CD4-positive, alpha-beta memory T cell (primary cell): ENCODE data around the gene TDRD7. TPM values are rescaled to one million over a fixed set of nuclear protein-coding genes. Genes with fewer than 3 reads are reported as not detected.

Experiments used
- CTCF ChIA-PET: fragments of 350-600 bp; sonication (Branson Sonifier 250); formaldehyde crosslinking; loops from one replicate; lab custom pipeline; 2021; ENCODE audit warnings: inconsistent platforms; ENCODE audit not compliant: partially characterized antibody; lab: Charles Lee
- POLR2A ChIA-PET: fragments of 350-600 bp; sonication (Branson Sonifier 250); formaldehyde crosslinking; loops from one replicate; lab custom pipeline; 2021; ENCODE audit not compliant: partially characterized antibody; lab: Charles Lee
- DNase-seq, 5 donors: peaks; one replicate each; pipeline versions ENCODE4 v3.0.0 to v3.0.0-alpha.2; 2020 to 2022; ENCODE audit warnings: mixed read lengths in 1 of 5
- H3K27ac ChIP-seq: one replicate; pipeline ENCODE4 v1.7.0; 2013; ENCODE audit warnings: low read depth, low read length
- H3K27me3 ChIP-seq: 2 replicates; pipeline ENCODE4 v1.7.0; 2013; ENCODE audit warnings: mild to moderate bottlenecking, low read length, moderate library complexity; ENCODE audit not compliant: insufficient read depth
- H3K36me3 ChIP-seq: 2 replicates; pipeline ENCODE4 v1.7.0; 2013; ENCODE audit warnings: mild to moderate bottlenecking, low read length, moderate library complexity; ENCODE audit not compliant: insufficient read depth
- H3K4me1 ChIP-seq: 2 replicates; pipeline ENCODE4 v1.7.0; 2013; ENCODE audit warnings: mild to moderate bottlenecking, low read length, moderate library complexity; ENCODE audit not compliant: insufficient read depth
- H3K4me3 ChIP-seq, 2 donors: one replicate each; pipeline ENCODE4 v1.7.0; 2013; ENCODE audit warnings: low read length in 2 of 2, mild to moderate bottlenecking in 1 of 2
- H3K9me3 ChIP-seq, 2 donors: one replicate each; pipeline ENCODE4 v1.7.0; 2013; ENCODE audit warnings: low read length in 2 of 2, control low read depth in 1 of 2; ENCODE audit not compliant: control insufficient read depth in 1 of 2
- H3K27ac Mint-ChIP-seq, 7 donors: one replicate each; pipeline ENCODE4 v1.8.0; 2020 to 2021; ENCODE audit warnings: mixed read lengths in 7 of 7, mild to moderate bottlenecking in 6 of 7, inconsistent platforms in 3 of 7, moderate library complexity in 3 of 7
- H3K27me3 Mint-ChIP-seq, 2 donors: one replicate each; pipeline ENCODE4 v1.8.0; 2020 to 2021; ENCODE audit warnings: mixed read lengths in 2 of 2
- H3K36me3 Mint-ChIP-seq, 2 donors: one replicate each; pipeline ENCODE4 v1.8.0; 2020 to 2021; ENCODE audit warnings: mixed read lengths in 2 of 2, inconsistent platforms in 1 of 2, mild to moderate bottlenecking in 1 of 2
- H3K4me1 Mint-ChIP-seq, 4 donors: one replicate each; pipeline ENCODE4 v1.8.0; 2020 to 2021; ENCODE audit warnings: mixed read lengths in 4 of 4, mild to moderate bottlenecking in 1 of 4
- H3K4me3 Mint-ChIP-seq, 8 donors: one replicate each; pipeline ENCODE4 v1.8.0; 2020 to 2021; ENCODE audit warnings: mixed read lengths in 8 of 8, mild to moderate bottlenecking in 7 of 8, moderate library complexity in 6 of 8, inconsistent platforms in 3 of 8
- H3K9me3 Mint-ChIP-seq, 8 donors: one replicate each; pipeline ENCODE4 v1.8.0; 2020 to 2021; ENCODE audit warnings: mixed read lengths in 8 of 8, mild to moderate bottlenecking in 5 of 8, inconsistent platforms in 3 of 8, moderate library complexity in 1 of 8
- intact Hi-C: fragments of 100-400 bp; cut with micrococcal nuclease; formaldehyde crosslinking; loops from one replicate; pipeline ENCODE4 v1.15.1; 2023
- polyA plus RNA-seq, 2 donors: library from polyadenylated mRNA; unstranded; fragments of 300-500 nt; fragmentation: Illumina TruSeq; gene quantifications; one replicate each; pipeline ENCODE4 v1.2.3, GENCODE V29; 2021
- total RNA-seq, 2 experiments: library from RNA; stranded (reverse); gene quantifications; one replicate each; pipeline ENCODE4 v1.2.3, GENCODE V29; 2021

The TDRD7 gene
- total and polyA plus RNA-seq, 4 experiments from 2014 or later = 5.6 to 13.6 (median 11.4) TPM

DNA sequence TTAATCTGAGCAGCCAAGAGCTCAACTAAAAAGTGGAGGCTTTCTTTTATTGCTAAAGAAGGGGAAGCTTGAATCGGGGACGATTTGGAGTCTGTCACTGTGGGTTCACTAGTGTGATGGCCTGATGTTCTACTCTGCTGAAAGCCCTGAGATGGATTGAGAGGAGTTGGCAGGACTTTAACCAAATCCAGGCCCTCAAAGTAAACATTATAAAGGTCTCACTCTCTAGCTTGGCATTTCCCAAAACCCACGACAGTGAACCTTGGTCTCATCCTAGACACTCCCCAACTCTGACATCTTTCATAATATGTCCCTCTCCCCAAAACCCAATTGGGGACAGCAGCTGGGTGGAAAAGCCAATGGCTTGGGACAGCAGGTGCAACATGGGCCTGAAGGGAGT is 122.3 kb downstream of the TDRD7 start:
- no peaks in the 10 kb centered on the region for H3K4me1 ChIP-seq
- H3K36me3 ChIP-seq = no peaks in the 10 kb centered on the region
- no peak for DNase-seq
- Mint-ChIP-seq H3K4me3 (no peak overlapping the region), H3K9me3 (no peaks in the 10 kb centered on the region), H3K27me3 (peaks cover 0 to 10% of the 10 kb centered on the region in 2 donors), H3K27ac (no peak overlapping the region), H3K36me3 (no peaks in the 10 kb centered on the region), H3K4me1 (no peaks in the 10 kb centered on the region)
- ChIA-PET CTCF (no interaction called here), POLR2A (no interaction called here)
- H3K27me3 ChIP-seq = no peaks in the 10 kb centered on the region
- intact Hi-C loops = no loop called here
- no peaks in the 10 kb centered on the region for H3K9me3 ChIP-seq
- H3K27ac ChIP-seq = no peak overlapping the region
- H3K4me3 ChIP-seq = no peak overlapping the region

DNA sequence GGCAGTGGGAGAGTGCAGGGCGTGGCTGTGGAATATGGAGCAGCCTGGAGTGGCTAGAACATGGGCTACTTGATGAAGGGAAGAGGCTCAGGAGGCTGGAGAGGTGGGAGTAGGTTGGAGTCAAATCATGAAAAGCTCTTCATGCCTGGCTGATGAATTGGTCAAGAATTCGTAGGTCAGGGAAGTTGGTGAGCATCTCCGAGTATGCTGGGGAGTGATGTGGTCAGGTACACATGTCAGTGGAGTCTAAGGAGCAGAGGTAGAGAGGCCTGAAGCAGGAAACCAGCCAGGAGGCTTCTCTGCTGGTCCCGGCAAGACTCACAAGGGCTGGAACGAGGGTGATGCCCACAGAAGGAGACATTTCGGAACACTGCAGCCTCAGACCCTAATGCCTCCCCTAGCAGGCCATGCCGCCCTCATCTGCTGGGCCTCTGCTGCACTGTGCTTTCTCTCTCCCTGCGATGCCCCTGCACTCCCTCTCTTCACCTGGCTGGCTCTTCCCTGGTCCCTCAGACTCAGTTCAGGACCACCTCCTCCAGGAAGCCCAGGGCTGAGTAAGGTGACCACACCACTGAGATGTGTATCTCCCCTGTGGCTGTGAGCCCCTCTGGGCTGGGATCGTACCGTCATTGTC is 123.2 kb downstream of the TDRD7 start:
- POLR2A ChIA-PET = no interaction called here
- peaks cover 0 to 12% of the 10 kb centered on the region in 2 donors for H3K27me3 Mint-ChIP-seq
- Histone ChIP-seq H3K9me3 (no peaks in the 10 kb centered on the region), H3K36me3 (no peaks in the 10 kb centered on the region), H3K27ac (no peak overlapping the region), H3K27me3 (no peaks in the 10 kb centered on the region), H3K4me1 (no peaks in the 10 kb centered on the region), H3K4me3 (no peak overlapping the region)
- DNase-seq = no peak
- H3K36me3 Mint-ChIP-seq = no peaks in the 10 kb centered on the region
- H3K4me3 Mint-ChIP-seq = no peak overlapping the region
- intact Hi-C loops = no loop called here
- CTCF ChIA-PET = no interaction called here
- no peaks in the 10 kb centered on the region for H3K4me1 Mint-ChIP-seq
- H3K9me3 Mint-ChIP-seq = no peaks in the 10 kb centered on the region
- no peak overlapping the region for H3K27ac Mint-ChIP-seq

DNA sequence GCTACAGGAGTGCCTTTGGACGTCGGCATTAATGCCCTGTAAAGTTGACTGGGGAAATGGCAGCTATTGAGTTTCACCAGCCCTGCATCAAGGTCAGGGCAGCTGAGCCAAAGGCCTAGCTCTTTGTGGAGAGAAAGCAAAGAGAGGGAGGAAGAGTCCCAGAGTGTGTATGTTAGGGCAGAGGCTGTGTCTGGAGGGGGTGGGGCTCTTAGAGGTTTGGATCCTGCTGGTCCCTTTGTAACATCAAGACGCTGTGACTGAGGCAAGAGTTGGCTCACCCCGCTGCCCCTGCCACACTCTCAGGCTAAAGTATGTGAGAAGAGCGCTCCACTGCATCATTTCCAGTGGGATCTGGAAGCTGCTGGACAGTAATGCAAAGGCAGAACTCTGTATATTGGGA is 123.9 kb downstream of the TDRD7 start:
- H3K4me3 Mint-ChIP-seq = no peak overlapping the region
- no peak for DNase-seq
- no peaks in the 10 kb centered on the region for H3K9me3 Mint-ChIP-seq
- no peaks in the 10 kb centered on the region for H3K9me3 ChIP-seq
- no peaks in the 10 kb centered on the region for H3K27me3 ChIP-seq
- no peak overlapping the region for H3K27ac Mint-ChIP-seq
- H3K27me3 Mint-ChIP-seq = peaks cover 0 to 17% of the 10 kb centered on the region in 2 donors
- CTCF ChIA-PET = no interaction called here
- H3K36me3 ChIP-seq = no peaks in the 10 kb centered on the region
- no peaks in the 10 kb centered on the region for H3K4me1 Mint-ChIP-seq
- H3K4me3 ChIP-seq = no peak overlapping the region
- no peak overlapping the region for H3K27ac ChIP-seq
- no peaks in the 10 kb centered on the region for H3K4me1 ChIP-seq
- H3K36me3 Mint-ChIP-seq = no peaks in the 10 kb centered on the region
- intact Hi-C loops = no loop called here
- POLR2A ChIA-PET = no interaction called here

GRCh38 chr9:97536480-97536879 is 124.6 kb downstream of the TDRD7 start:
- no peak overlapping the region for H3K4me3 ChIP-seq
- no peaks in the 10 kb centered on the region for H3K4me1 ChIP-seq
- H3K4me3 Mint-ChIP-seq = no peak overlapping the region
- peaks cover 0 to 17% of the 10 kb centered on the region in 2 donors for H3K27me3 Mint-ChIP-seq
- no peaks in the 10 kb centered on the region for H3K4me1 Mint-ChIP-seq
- ChIA-PET CTCF (no interaction called here), POLR2A (no interaction called here)
- no peak for DNase-seq
- intact Hi-C loops = no loop called here
- no peak overlapping the region for H3K27ac Mint-ChIP-seq
- no peaks in the 10 kb centered on the region for H3K36me3 ChIP-seq
- H3K36me3 Mint-ChIP-seq = no peaks in the 10 kb centered on the region
- H3K27me3 ChIP-seq = no peaks in the 10 kb centered on the region
- H3K9me3 ChIP-seq = no peaks in the 10 kb centered on the region
- H3K9me3 Mint-ChIP-seq = no peaks in the 10 kb centered on the region
- no peak overlapping the region for H3K27ac ChIP-seq

- no peak overlapping the region for H3K27ac ChIP-seq
- H3K9me3 ChIP-seq = no peaks in the 10 kb centered on the region
- Mint-ChIP-seq H3K9me3 (no peaks in the 10 kb centered on the region), H3K27me3 (peaks cover 0 to 10% of the 10 kb centered on the region in 2 donors), H3K27ac (peak overlapping the region in 1 of 7 donors; percentile 19), H3K36me3 (no peaks in the 10 kb centered on the region), H3K4me1 (no peaks in the 10 kb centered on the region), H3K4me3 (no peak overlapping the region)
- H3K36me3 ChIP-seq = no peaks in the 10 kb centered on the region
- H3K4me3 ChIP-seq = no peak overlapping the region
- intact Hi-C loops = no loop called here
- no peak for DNase-seq
- POLR2A ChIA-PET = no interaction called here
- CTCF ChIA-PET = no interaction called here
- H3K27me3 ChIP-seq = no peaks in the 10 kb centered on the region
- H3K4me1 ChIP-seq = no peaks in the 10 kb centered on the region
Observed at GRCh38 chr9:97543561-97543960, 131.7 kb downstream of the TDRD7 start.

DNA sequence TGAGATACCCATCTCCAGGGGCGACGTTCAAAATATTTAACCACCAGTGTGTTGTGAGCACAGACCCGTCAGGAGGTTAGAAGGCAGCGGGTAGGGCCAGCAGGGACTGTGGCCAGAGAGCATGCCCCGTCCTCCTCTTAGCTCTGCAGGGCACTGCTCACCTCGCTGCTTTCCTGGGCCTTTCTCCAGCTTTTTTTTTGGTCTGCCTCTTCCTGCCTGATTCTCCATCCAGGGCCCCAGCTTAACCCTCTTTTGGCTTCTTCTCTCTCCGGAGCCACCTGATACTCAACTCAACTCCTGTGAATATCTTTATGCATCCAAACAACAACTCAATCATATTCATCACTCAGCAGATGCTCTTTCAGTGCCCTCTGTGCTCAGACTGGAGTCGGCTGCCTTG is 133.6 kb downstream of the TDRD7 start:
- H3K9me3 ChIP-seq = no peaks in the 10 kb centered on the region
- no peak overlapping the region for H3K27ac ChIP-seq
- POLR2A ChIA-PET = no interaction called here
- H3K36me3 ChIP-seq = no peaks in the 10 kb centered on the region
- no peaks in the 10 kb centered on the region for H3K36me3 Mint-ChIP-seq
- H3K27ac Mint-ChIP-seq = no peak overlapping the region
- H3K4me3 Mint-ChIP-seq = no peak overlapping the region
- no peaks in the 10 kb centered on the region for H3K27me3 ChIP-seq
- CTCF ChIA-PET = no interaction called here
- no peaks in the 10 kb centered on the region for H3K4me1 Mint-ChIP-seq
- DNase-seq = no peak
- H3K27me3 Mint-ChIP-seq = peaks cover 0 to 3% of the 10 kb centered on the region in 2 donors
- H3K4me3 ChIP-seq = no peak overlapping the region
- intact Hi-C loops = no loop called here
- H3K9me3 Mint-ChIP-seq = no peaks in the 10 kb centered on the region
- no peaks in the 10 kb centered on the region for H3K4me1 ChIP-seq
